DMS 273 (cell line): ENCODE results near the gene CCDC85C.

Source experiments
- DNase-seq: peaks from one replicate; lab custom pipeline; 2025; ENCODE audit not compliant: unreplicated experiment; lab: John Stamatoyannopoulos, UW

The CCDC85C gene

DNA sequence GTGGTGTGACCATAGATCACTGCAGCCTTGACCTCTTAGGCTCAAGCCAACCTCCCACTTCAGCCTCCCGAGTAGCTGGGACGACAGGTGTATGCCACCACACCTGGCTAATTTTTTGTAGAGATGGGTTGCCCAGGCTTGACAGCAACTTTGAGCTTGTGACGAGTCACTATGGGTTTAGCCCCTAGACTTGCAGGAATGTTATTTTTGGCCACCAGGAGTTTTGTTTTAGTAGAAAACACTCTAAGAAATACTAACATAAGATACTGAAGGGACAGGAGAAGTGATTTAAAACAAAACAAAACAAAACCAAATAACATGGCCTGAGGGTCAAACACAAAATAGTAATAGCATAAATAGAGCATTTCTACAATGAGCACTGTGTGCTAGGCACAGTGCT, 149.8 kb downstream of the CCDC85C start:
- no peak for DNase-seq

DNA sequence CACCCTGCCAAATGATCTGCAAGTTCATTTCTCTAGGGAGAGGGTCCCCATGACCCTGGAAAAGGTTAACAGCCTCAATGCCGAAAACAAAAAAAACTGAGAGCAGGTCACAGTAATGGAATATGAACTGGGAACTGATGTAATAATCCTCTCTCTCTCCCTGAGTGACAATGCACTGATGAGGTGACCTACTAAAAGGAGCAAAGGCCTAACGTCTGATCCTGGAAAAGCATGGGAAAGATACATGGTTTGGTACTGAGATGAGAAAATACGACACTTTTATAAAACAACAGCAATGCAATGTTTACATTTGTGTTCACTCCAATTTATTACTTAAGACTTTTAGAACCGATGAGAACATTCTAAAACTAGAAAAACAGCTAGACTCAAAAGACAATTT, 151.0 kb downstream of the CCDC85C start:
- no peak for DNase-seq

DNA sequence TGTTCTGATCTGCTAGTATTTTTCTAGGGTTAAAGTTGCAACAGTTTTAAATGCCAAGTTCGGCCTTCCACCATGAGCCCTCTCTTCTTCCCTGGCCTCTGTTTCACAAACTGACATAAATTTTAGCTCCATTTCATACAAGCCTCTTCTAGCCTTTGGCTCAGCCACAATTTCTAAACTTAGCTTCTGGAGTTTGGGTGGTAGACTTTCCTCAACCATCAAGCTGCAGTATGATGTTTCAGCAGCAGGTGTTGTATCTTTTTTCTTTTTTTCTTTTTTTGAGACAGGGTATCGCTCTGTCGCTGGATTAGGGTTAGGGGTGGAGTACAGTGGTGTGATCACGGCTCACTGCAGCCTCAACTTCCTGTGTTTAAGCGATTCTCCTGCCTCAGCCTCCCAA, 152.8 kb downstream of the CCDC85C start:
- DNase-seq = no peak

DNA sequence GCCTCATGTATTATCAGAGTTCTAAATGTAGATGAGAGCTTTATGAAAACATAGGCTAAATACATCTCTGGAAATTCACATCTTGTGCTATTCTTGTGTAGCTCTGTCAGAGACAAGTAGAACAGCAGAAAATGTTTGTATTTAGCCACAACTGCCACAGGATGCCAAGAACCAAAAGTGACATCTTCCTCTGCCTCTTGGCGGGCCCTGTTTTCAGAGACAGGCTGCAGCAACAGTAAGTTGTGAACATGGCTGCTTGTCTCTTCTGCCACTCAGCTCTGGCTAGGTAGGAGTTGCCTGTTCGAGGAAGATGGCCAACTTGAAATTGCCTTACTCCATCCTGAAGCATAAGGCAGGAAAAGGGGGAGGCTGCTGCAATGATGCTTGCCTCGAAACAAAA, 153.7 kb downstream of the CCDC85C start:
- DNase-seq = no peak
